H1 (cell line): Measurements from ENCODE around the gene PLD5. TPM values are rescaled to one million over a fixed set of nuclear protein-coding genes. Genes with fewer than 3 reads are reported as not detected.

Source experiments
- BACH1 ChIP-seq: IDR thresholded peaks from 2 replicates; pipeline ENCODE4 v1.6.1; 2012; ENCODE audit warnings: low read length, improper control_type of control experiment
- polyA plus RNA-seq, 7 experiments: library from polyadenylated mRNA; depleted of rRNA in 3 of 7; stranded (reverse) in 5 of 7; unstranded in 2 of 7; fragments of >200 nt in 5 of 7; fragments of 200-250 nt in 2 of 7; gene quantifications; 1 replicate in 5 of 7; 2 replicates in 1 of 7; 4 replicates in 1 of 7; pipeline versions ENCODE4 v1.2.1 to v1.2.3, GENCODE V29; 2011 to 2013; ENCODE audit warnings: missing spikeins in 2 of 7, mixed read lengths in 2 of 7
- total RNA-seq: library from RNA; stranded (reverse); fragmentation: NEBNext Ultra II Directional; extraction: Animal tissue kit (Norgen Biotek cat#: 25700); gene quantifications from 2 replicates; pipeline ENCODE4 v1.2.1, GENCODE V29; 2021
- TF ChIP-seq, protein P1 (sequence below): fragments of 300-600 bp; sonication (generic); IDR thresholded peaks from 2 replicates; pipeline ENCODE4 v1.7.1; 2012; ENCODE audit warnings: low read length, moderate library complexity, mild to moderate bottlenecking, inconsistent platforms; ENCODE audit not compliant: insufficient replicate concordance

Gene PLD5
- total and polyA plus RNA-seq, 2 of the 8 experiments (the other 6 are each of a cell fraction or from before 2014, with no cell fraction given), result 0.86 to 8.5 TPM

DNA sequence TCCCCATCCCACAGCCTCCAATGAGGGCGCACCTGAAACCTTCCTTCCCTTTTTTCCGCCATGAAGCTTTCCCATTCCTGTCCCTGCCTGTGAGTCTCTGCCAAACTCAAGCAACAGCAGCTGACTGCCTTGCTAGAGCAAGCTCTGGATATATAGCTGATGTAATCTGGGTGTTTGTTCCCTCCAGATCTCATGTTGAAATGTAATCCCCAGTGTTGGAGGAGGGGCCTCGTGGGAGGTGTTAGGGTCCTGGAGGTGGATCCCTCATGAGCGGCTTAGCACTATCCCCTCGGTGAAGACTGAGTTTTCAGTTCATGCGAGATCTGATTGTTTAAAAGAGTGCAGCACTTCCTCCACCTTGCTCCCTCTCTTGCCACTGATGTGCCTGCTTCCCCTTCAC is 321.2 kb downstream of the PLD5 start (continued):
- TF ChIP-seq, protein P1, sequence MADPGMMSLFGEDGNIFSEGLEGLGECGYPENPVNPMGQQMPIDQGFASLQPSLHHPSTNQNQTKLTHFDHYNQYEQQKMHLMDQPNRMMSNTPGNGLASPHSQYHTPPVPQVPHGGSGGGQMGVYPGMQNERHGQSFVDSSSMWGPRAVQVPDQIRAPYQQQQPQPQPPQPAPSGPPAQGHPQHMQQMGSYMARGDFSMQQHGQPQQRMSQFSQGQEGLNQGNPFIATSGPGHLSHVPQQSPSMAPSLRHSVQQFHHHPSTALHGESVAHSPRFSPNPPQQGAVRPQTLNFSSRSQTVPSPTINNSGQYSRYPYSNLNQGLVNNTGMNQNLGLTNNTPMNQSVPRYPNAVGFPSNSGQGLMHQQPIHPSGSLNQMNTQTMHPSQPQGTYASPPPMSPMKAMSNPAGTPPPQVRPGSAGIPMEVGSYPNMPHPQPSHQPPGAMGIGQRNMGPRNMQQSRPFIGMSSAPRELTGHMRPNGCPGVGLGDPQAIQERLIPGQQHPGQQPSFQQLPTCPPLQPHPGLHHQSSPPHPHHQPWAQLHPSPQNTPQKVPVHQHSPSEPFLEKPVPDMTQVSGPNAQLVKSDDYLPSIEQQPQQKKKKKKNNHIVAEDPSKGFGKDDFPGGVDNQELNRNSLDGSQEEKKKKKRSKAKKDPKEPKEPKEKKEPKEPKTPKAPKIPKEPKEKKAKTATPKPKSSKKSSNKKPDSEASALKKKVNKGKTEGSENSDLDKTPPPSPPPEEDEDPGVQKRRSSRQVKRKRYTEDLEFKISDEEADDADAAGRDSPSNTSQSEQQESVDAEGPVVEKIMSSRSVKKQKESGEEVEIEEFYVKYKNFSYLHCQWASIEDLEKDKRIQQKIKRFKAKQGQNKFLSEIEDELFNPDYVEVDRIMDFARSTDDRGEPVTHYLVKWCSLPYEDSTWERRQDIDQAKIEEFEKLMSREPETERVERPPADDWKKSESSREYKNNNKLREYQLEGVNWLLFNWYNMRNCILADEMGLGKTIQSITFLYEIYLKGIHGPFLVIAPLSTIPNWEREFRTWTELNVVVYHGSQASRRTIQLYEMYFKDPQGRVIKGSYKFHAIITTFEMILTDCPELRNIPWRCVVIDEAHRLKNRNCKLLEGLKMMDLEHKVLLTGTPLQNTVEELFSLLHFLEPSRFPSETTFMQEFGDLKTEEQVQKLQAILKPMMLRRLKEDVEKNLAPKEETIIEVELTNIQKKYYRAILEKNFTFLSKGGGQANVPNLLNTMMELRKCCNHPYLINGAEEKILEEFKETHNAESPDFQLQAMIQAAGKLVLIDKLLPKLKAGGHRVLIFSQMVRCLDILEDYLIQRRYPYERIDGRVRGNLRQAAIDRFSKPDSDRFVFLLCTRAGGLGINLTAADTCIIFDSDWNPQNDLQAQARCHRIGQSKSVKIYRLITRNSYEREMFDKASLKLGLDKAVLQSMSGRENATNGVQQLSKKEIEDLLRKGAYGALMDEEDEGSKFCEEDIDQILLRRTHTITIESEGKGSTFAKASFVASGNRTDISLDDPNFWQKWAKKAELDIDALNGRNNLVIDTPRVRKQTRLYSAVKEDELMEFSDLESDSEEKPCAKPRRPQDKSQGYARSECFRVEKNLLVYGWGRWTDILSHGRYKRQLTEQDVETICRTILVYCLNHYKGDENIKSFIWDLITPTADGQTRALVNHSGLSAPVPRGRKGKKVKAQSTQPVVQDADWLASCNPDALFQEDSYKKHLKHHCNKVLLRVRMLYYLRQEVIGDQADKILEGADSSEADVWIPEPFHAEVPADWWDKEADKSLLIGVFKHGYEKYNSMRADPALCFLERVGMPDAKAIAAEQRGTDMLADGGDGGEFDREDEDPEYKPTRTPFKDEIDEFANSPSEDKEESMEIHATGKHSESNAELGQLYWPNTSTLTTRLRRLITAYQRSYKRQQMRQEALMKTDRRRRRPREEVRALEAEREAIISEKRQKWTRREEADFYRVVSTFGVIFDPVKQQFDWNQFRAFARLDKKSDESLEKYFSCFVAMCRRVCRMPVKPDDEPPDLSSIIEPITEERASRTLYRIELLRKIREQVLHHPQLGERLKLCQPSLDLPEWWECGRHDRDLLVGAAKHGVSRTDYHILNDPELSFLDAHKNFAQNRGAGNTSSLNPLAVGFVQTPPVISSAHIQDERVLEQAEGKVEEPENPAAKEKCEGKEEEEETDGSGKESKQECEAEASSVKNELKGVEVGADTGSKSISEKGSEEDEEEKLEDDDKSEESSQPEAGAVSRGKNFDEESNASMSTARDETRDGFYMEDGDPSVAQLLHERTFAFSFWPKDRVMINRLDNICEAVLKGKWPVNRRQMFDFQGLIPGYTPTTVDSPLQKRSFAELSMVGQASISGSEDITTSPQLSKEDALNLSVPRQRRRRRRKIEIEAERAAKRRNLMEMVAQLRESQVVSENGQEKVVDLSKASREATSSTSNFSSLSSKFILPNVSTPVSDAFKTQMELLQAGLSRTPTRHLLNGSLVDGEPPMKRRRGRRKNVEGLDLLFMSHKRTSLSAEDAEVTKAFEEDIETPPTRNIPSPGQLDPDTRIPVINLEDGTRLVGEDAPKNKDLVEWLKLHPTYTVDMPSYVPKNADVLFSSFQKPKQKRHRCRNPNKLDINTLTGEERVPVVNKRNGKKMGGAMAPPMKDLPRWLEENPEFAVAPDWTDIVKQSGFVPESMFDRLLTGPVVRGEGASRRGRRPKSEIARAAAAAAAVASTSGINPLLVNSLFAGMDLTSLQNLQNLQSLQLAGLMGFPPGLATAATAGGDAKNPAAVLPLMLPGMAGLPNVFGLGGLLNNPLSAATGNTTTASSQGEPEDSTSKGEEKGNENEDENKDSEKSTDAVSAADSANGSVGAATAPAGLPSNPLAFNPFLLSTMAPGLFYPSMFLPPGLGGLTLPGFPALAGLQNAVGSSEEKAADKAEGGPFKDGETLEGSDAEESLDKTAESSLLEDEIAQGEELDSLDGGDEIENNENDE, result no peak
- no peak for TF ChIP-seq BACH1
